Coronary artery (tissue), 2 donors: Measurements from ENCODE around the gene PRKG1.

Experiments used
- DNase-seq: peaks from one replicate; pipeline ENCODE4 v3.0.0-alpha.2; 2017; ENCODE audit warnings: low spot score
- H3K27ac ChIP-seq, 2 donors: fragments of 200-600 bp; sonication (generic); one replicate each; pipeline ENCODE4 v1.5.1; 2016 to 2019
- H3K4me3 ChIP-seq: fragments of 200-600 bp; sonication (generic); 2 replicates; pipeline ENCODE4 v1.5.1; 2016; ENCODE audit warnings: mild to moderate bottlenecking, moderate library complexity
- TF ChIP-seq, protein P1 (sequence below): fragments of 200-600 bp; sonication (generic); IDR thresholded peaks from one replicate; pipeline ENCODE4 v1.5.1; 2019; ENCODE audit warnings: antibody characterized with exemption

PRKG1 gene

DNA sequence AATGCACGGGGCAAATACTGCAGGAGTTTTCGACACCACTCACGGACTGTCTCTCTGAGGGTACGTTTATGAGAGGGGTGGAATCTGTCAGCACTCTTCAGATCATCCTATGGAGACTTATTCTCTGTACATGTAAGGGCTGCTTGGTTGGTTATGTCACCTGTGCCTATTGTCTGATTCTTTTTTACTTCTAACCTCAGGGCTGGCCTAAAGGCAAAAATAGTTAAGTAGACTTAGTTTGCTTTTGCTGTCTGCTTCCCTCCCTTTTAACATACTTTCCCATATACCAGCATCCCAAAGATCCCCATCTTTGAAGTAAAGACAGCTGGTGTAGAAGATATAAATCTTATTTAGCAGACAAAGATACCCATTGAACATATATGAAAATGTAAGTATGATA is 105.9 kb downstream of the PRKG1 start:
- TF ChIP-seq, protein P1, sequence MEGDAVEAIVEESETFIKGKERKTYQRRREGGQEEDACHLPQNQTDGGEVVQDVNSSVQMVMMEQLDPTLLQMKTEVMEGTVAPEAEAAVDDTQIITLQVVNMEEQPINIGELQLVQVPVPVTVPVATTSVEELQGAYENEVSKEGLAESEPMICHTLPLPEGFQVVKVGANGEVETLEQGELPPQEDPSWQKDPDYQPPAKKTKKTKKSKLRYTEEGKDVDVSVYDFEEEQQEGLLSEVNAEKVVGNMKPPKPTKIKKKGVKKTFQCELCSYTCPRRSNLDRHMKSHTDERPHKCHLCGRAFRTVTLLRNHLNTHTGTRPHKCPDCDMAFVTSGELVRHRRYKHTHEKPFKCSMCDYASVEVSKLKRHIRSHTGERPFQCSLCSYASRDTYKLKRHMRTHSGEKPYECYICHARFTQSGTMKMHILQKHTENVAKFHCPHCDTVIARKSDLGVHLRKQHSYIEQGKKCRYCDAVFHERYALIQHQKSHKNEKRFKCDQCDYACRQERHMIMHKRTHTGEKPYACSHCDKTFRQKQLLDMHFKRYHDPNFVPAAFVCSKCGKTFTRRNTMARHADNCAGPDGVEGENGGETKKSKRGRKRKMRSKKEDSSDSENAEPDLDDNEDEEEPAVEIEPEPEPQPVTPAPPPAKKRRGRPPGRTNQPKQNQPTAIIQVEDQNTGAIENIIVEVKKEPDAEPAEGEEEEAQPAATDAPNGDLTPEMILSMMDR, result no peak
- H3K27ac ChIP-seq, result no peak overlapping the region
- H3K4me3 ChIP-seq, result no peak overlapping the region
- DNase-seq, result no peak

DNA sequence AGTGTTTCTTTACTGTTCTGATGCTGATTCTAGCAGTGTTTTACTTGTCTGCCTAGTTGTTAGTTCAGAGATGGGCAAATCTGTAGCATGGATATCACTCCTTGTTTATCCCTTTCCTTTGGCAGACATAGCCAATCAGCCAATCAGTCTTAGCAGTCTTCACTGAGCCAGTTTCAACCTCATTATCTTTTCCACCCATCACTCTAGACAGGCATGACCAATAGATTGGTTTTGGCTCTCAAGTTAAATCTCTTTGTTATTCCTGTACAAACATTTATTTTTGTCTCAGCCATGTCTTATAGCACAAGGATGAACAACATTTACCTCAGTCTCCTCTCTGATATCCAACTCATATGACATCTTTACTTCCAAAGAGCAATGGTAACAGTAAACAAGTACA is 109.5 kb downstream of the PRKG1 start:
- TF ChIP-seq, protein P1, result no peak
- no peak overlapping the region for H3K27ac ChIP-seq
- no peak overlapping the region for H3K4me3 ChIP-seq
- no peak for DNase-seq

- Histone ChIP-seq H3K4me3 (no peak overlapping the region), H3K27ac (no peak overlapping the region)
- DNase-seq, result no peak
- TF ChIP-seq, protein P1, result no peak
Observed at GRCh38 chr10:51186361-51186760, 112.1 kb downstream of the PRKG1 start.

DNA sequence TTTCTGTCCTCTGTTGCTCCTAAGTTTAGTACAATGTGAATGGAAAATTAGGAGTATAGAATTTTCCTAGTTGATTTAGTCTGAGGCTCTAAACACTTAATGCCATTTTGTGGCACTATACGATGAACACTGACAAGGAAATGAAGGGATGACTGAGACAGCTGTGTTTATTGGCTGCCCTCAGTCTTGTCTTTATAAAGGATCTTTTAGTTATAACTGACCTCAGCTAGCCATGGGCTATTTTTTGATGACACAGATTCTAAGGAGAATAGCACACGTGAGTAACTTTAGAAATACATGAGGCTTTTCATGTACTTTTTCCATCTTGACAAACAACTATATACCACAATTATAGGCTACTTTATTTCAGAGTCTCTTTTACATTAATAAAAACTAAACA is 113.7 kb downstream of the PRKG1 start:
- no peak for DNase-seq

GRCh38 chr10:51188866-51189265 is 114.6 kb downstream of the PRKG1 start:
- no peak overlapping the region for H3K27ac ChIP-seq
- no peak for DNase-seq
- H3K4me3 ChIP-seq, result no peak overlapping the region
- TF ChIP-seq, protein P1, result no peak

More for the DNA sequence above, 113.7 kb downstream of the PRKG1 start:
- TF ChIP-seq, protein P1, result no peak
- Histone ChIP-seq H3K27ac (no peak overlapping the region), H3K4me3 (no peak overlapping the region)

DNA sequence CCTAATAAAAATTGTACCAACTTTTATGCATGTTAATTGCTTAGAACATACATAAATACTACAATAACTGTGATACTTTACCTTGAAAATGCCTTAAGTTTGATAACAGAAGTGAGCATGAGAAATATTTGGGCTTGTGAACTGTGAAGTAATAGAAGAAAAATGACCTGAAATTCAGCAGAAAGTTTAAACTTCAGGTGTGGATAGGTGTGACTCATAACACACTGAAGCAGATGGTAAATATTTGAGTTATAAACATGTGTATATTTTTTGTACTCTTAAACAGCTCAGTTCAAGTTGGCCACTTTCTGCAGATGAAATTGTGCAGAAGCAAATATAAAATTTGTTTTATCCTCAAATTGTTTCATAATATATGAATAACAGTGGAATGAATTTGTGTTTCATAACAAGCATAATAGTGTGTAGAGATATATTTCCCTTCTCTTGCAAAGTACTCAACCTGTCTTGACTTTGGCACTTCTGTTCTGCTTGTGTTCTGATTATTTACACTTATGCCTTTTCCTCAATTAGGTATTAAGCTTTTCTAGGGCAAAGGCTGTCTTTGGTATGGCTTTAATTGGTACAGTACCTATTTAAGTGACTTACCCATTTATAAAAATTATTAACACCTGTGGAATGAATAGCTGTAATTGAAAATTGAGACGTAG is 122.4 kb downstream of the PRKG1 start:
- DNase-seq, result no peak
- TF ChIP-seq, protein P1, result no peak
- Histone ChIP-seq H3K27ac (no peak overlapping the region), H3K4me3 (no peak overlapping the region)

- DNase-seq, result no peak
- TF ChIP-seq, protein P1, result no peak
- Histone ChIP-seq H3K4me3 (no peak overlapping the region), H3K27ac (no peak overlapping the region)
Observed at GRCh38 chr10:51198170-51198569, 123.9 kb downstream of the PRKG1 start.
